Panc1 (cell line): ENCODE results near the gene TBXAS1. TPM values are rescaled to one million over a fixed set of nuclear protein-coding genes. Genes with fewer than 3 reads are reported as not detected.
A peak's percentile ranks its signal among the peaks of the same experiment; 100 is the strongest.

Experiments used
- ATAC-seq: fragments of 200-7000 bp; cut with Tn5 transposase; 2 replicates; pipeline ENCODE4 v1.9.1; 2020; ENCODE audit warnings: mild to moderate bottlenecking, moderate library complexity
- BruUV-seq: library from RNA; stranded (reverse); fragments of 400-500 nt; replicated peaks from 2 replicates; lab custom pipeline; 2021; lab: Mats Ljungman, UMichigan
- CTCF ChIA-PET: fragments of 300-600 bp; sonication (Branson Sonifier 250); formaldehyde crosslinking; loops from one replicate; lab custom pipeline; 2022; ENCODE audit warnings: antibody characterized with exemption; lab: Charles Lee
- POLR2A ChIA-PET: fragments of 300-600 bp; sonication (Branson Sonifier 250); formaldehyde crosslinking; loops from one replicate; lab custom pipeline; 2022; ENCODE audit warnings: antibody characterized with exemption; lab: Charles Lee
- DNase-seq: peaks from one replicate; pipeline ENCODE4 v3.0.0-alpha.2; 2010; ENCODE audit warnings: low read depth, low spot score
- H3K27ac ChIP-seq: 2 replicates; pipeline ENCODE4 v1.5.1; 2011; ENCODE audit warnings: mild to moderate bottlenecking, low read length, inconsistent platforms
- H3K27me3 ChIP-seq: fragments of 200-500 bp; sonication (Bioruptor generic); 2 replicates; pipeline ENCODE4 v1.6.0; 2014; ENCODE audit warnings: low read length, inconsistent platforms; ENCODE audit not compliant: control insufficient read depth, insufficient read depth
- H3K36me3 ChIP-seq: fragments of 200-500 bp; sonication (Bioruptor generic); 2 replicates; pipeline ENCODE4 v1.5.1; 2014; ENCODE audit warnings: inconsistent platforms, mild to moderate bottlenecking, low read length, moderate library complexity; ENCODE audit not compliant: control insufficient read depth, insufficient read depth
- H3K4me1 ChIP-seq: 2 replicates; pipeline ENCODE4 v1.5.1; 2011; ENCODE audit warnings: inconsistent platforms, mild to moderate bottlenecking, low read length, moderate library complexity; ENCODE audit not compliant: control insufficient read depth, insufficient read depth
- H3K4me3 ChIP-seq, 2 experiments: 2 replicates each; pipeline ENCODE4 v1.5.1; 2011 to 2012; ENCODE audit warnings: low read depth in 2 of 2, low read length in 2 of 2, mild to moderate bottlenecking in 2 of 2, inconsistent platforms in 1 of 2, moderate library complexity in 1 of 2
- H3K9me3 ChIP-seq: fragments of 200-500 bp; sonication (Bioruptor generic); 2 replicates; pipeline ENCODE4 v1.5.1; 2014; ENCODE audit warnings: low read depth, mild to moderate bottlenecking, inconsistent platforms, low read length, moderate library complexity; ENCODE audit not compliant: control insufficient read depth, insufficient read depth
- POLR2AphosphoS5 ChIP-seq: IDR thresholded peaks from 2 replicates; pipeline ENCODE4 v1.6.1; 2012; ENCODE audit warnings: mild to moderate bottlenecking, low read depth, low read length, moderate library complexity
- SIN3A ChIP-seq: IDR thresholded peaks from 2 replicates; pipeline ENCODE4 v1.6.1; 2012; ENCODE audit warnings: low read depth, mild to moderate bottlenecking, low read length, moderate library complexity, borderline replicate concordance; ENCODE audit not compliant: insufficient read depth
- TCF7L2 ChIP-seq: IDR thresholded peaks from 2 replicates; pipeline ENCODE4 v1.6.1; 2011; ENCODE audit warnings: mild to moderate bottlenecking, low read depth, low read length, inconsistent platforms
- in situ Hi-C: cut with HindIII; loops from 2 replicates; pipeline ENCODE4 v1.10.0; 2016; ENCODE audit warnings: low sequenced_read_pairs, low pct_unique_long_range_greater_than_20kb
- intact Hi-C: fragments of 100-400 bp; cut with micrococcal nuclease; formaldehyde crosslinking; loops from one replicate; pipeline ENCODE4 v1.10.0; 2022; ENCODE audit not compliant: unreplicated experiment
- total RNA-seq: library from RNA; stranded (reverse); gene quantifications from one replicate; pipeline ENCODE4 v1.2.1, GENCODE V29; 2021; ENCODE audit not compliant: unreplicated experiment
- TF ChIP-seq, protein P1 (sequence below), 2 experiments: IDR thresholded peaks; 2 replicates each; pipeline ENCODE4 v1.6.1; 2011 to 2012; ENCODE audit warnings: low read depth in 2 of 2, control low read depth in 1 of 2, low read length in 1 of 2, mild to moderate bottlenecking in 1 of 2, moderate library complexity in 1 of 2; ENCODE audit not compliant: insufficient read depth in 1 of 2
- TF ChIP-seq, protein P2 (sequence below): fragments of 450-650 bp; IDR thresholded peaks from 2 replicates; pipeline ENCODE4 v1.5.1; 2017; ENCODE audit warnings: mild to moderate bottlenecking

Gene TBXAS1
- total RNA-seq, 1 experiment from 2014 or later, result 4.4 TPM

DNA sequence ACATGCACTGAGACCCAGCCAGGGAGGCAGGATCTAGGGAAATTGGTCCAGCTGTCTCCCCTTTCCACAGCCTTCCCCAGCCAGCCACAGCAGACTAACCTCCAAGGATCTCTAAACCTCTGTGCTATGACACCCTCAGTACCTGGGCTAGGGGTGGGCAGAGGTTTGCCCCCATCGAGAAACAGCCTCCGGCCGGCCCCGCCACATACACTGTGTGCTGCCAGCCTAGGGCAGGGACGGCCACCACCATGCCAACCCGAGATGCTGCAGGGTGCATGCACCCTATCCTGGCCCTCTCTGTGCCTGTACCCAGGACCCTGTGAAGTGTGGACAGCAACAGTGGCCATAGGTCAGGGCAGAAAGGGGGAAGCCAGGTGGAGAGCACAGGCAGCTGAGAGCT, 175.6 kb downstream of the TBXAS1 start:
- intact Hi-C loops, result loop anchor here (1.0 to 5.0 kb wide), 2 partner anchors 402 to 502 kb away; no protein-coding TSS in a partner anchor
- TF ChIP-seq, protein P1, sequence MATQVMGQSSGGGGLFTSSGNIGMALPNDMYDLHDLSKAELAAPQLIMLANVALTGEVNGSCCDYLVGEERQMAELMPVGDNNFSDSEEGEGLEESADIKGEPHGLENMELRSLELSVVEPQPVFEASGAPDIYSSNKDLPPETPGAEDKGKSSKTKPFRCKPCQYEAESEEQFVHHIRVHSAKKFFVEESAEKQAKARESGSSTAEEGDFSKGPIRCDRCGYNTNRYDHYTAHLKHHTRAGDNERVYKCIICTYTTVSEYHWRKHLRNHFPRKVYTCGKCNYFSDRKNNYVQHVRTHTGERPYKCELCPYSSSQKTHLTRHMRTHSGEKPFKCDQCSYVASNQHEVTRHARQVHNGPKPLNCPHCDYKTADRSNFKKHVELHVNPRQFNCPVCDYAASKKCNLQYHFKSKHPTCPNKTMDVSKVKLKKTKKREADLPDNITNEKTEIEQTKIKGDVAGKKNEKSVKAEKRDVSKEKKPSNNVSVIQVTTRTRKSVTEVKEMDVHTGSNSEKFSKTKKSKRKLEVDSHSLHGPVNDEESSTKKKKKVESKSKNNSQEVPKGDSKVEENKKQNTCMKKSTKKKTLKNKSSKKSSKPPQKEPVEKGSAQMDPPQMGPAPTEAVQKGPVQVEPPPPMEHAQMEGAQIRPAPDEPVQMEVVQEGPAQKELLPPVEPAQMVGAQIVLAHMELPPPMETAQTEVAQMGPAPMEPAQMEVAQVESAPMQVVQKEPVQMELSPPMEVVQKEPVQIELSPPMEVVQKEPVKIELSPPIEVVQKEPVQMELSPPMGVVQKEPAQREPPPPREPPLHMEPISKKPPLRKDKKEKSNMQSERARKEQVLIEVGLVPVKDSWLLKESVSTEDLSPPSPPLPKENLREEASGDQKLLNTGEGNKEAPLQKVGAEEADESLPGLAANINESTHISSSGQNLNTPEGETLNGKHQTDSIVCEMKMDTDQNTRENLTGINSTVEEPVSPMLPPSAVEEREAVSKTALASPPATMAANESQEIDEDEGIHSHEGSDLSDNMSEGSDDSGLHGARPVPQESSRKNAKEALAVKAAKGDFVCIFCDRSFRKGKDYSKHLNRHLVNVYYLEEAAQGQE (IDR thresholded peaks at IDR 0.05; ENCODE audit: insufficient read depth in 1 of 2, low read depth in 2 of 2, low read length in 1 of 2), result no peak
- TF ChIP-seq TCF7L2, result no peak
- TF ChIP-seq, protein P2, sequence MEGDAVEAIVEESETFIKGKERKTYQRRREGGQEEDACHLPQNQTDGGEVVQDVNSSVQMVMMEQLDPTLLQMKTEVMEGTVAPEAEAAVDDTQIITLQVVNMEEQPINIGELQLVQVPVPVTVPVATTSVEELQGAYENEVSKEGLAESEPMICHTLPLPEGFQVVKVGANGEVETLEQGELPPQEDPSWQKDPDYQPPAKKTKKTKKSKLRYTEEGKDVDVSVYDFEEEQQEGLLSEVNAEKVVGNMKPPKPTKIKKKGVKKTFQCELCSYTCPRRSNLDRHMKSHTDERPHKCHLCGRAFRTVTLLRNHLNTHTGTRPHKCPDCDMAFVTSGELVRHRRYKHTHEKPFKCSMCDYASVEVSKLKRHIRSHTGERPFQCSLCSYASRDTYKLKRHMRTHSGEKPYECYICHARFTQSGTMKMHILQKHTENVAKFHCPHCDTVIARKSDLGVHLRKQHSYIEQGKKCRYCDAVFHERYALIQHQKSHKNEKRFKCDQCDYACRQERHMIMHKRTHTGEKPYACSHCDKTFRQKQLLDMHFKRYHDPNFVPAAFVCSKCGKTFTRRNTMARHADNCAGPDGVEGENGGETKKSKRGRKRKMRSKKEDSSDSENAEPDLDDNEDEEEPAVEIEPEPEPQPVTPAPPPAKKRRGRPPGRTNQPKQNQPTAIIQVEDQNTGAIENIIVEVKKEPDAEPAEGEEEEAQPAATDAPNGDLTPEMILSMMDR, result no peak
- TF ChIP-seq POLR2AphosphoS5, result no peak
- TF ChIP-seq SIN3A, result no peak
- POLR2A ChIA-PET, result no interaction called here

DNA sequence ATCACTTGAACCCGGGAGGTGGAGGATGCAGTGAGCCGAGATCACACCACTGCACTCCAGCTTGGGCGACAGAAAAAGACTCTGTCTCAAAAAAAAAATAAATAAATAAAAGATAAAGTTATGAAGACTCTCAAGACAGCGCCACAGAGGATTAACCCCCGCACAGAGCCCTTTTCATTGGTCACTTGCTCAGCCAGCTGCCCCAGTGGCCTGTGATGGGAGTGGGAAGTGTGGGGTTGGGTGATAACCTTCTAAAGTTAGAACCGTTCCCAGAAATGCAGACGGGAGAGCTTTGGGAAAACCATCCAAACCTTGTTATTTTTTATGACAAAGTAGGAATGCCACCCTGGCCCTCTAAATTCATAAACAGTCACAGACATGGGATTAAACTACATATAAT, 176.3 kb downstream of the TBXAS1 start:
- no TSS peak for BruUV-seq
- no peak overlapping the region for H3K4me3 ChIP-seq
- H3K27ac ChIP-seq, result no peak overlapping the region
- no peaks in the 10 kb centered on the region for H3K36me3 ChIP-seq
- ATAC-seq, result no peak
- CTCF ChIA-PET, result interaction anchor here (0.7 to 2.7 kb wide), 4 partner anchors 17 to 403 kb away, joined by 3 to 8 read pairs (median 3); no protein-coding TSS in a partner anchor
- H3K4me1 ChIP-seq, result peaks cover 4% of the 10 kb centered on the region; the same call in 1 of the 2 replicates
- DNase-seq, result no peak
- TF ChIP-seq, protein P2, result no peak
- TF ChIP-seq SIN3A (no peak), POLR2AphosphoS5 (no peak), TCF7L2 (no peak)
- TF ChIP-seq, protein P1 (IDR thresholded peaks at IDR 0.05; ENCODE audit: insufficient read depth in 1 of 2, low read depth in 2 of 2, low read length in 1 of 2), result no peak
- no peaks in the 10 kb centered on the region for H3K27me3 ChIP-seq
- intact Hi-C loops (no loop called here), in situ Hi-C loops (no loop called here)
- POLR2A ChIA-PET, result no interaction called here
- H3K9me3 ChIP-seq, result no peaks in the 10 kb centered on the region

More for the DNA sequence above, 175.6 kb downstream of the TBXAS1 start:
- ATAC-seq (peak; percentile 22; the same call in 1 of the 2 replicates), DNase-seq (no peak)
- H3K9me3 ChIP-seq, result no peaks in the 10 kb centered on the region
- BruUV-seq, result no TSS peak
- peaks cover 4% of the 10 kb centered on the region; the same call in 1 of the 2 replicates for H3K4me1 ChIP-seq
- CTCF ChIA-PET, result interaction anchor here (0.7 to 2.7 kb wide), 2 partner anchors 386 to 402 kb away, joined by 3 to 8 read pairs; no protein-coding TSS in a partner anchor
- H3K27ac ChIP-seq, result no peak overlapping the region
- in situ Hi-C loops, result no loop called here
- H3K27me3 ChIP-seq, result no peaks in the 10 kb centered on the region
- H3K36me3 ChIP-seq, result no peaks in the 10 kb centered on the region
- H3K4me3 ChIP-seq, result no peak overlapping the region
